Measurements from ENCODE around the gene ALK. TPM values are rescaled to one million over a fixed set of nuclear protein-coding genes. Genes with fewer than 3 reads are reported as not detected.

Gene ALK
- polyA plus RNA-seq, 2 of the 4 experiments (the other 2 are of a cell fraction), result not detected

- no peak overlapping the region for H3K27ac ChIP-seq
- no peaks in the 10 kb centered on the region for H3K9me3 ChIP-seq
- ChIA-PET POLR2A (no interaction called here), CTCF (interaction anchor here (0.6 to 1.9 kb wide), 5 partner anchors 8 to 229 kb away, joined by 3 to 7 read pairs (median 3); no protein-coding TSS in a partner anchor)
- FAIRE-seq (no peak), DNase-seq (ENCODE audit: low read depth in 1 of 2, low spot score in 1 of 2) (no peak), ATAC-seq (no peak)
- no peaks in the 10 kb centered on the region for H3K4me1 ChIP-seq
- H3K4me2 ChIP-seq, result no peak overlapping the region
- no peak overlapping the region for H3K4me3 ChIP-seq
- WGBS (ENCODE audit: missing lambda C conversion rate), result 26% methylated on average over 5 of the region's 5 CpGs
- TF ChIP-seq JUN (IDR thresholded peaks at IDR 0.05) (no peak), BCL3 (IDR thresholded peaks at IDR 0.05) (no peak), HOXB13 (CRISPR knock-in tag; IDR thresholded peaks at IDR 0.05; ENCODE audit: low read depth) (no peak), CBX8 (IDR thresholded peaks at IDR 0.05) (no peak), E2F6 (IDR thresholded peaks at IDR 0.05; ENCODE audit: borderline replicate concordance, low read depth) (no peak), FOSB (CRISPR knock-in tag; IDR thresholded peaks at IDR 0.05) (no peak), EHMT2 (IDR thresholded peaks at IDR 0.05; ENCODE audit: low read depth) (no peak), MAFK (IDR thresholded peaks at IDR 0.05; ENCODE audit: partially characterized antibody) (no peak), JUNB (IDR thresholded peaks at IDR 0.05) (no peak), ZSCAN20 (CRISPR knock-in tag; IDR thresholded peaks at IDR 0.05) (no peak), MAZ (IDR thresholded peaks at IDR 0.05; ENCODE audit: borderline replicate concordance, low read depth, low read length) (no peak), CBX2 (IDR thresholded peaks at IDR 0.05; ENCODE audit: borderline replicate concordance, low read depth) (no peak), TP53 (CRISPR knock-in tag; IDR thresholded peaks at IDR 0.05) (no peak), CHD4 (IDR thresholded peaks at IDR 0.05; ENCODE audit: borderline replicate concordance) (no peak), MAX (IDR thresholded peaks at IDR 0.05) (no peak)
- TF ChIP-seq, protein P1, sequence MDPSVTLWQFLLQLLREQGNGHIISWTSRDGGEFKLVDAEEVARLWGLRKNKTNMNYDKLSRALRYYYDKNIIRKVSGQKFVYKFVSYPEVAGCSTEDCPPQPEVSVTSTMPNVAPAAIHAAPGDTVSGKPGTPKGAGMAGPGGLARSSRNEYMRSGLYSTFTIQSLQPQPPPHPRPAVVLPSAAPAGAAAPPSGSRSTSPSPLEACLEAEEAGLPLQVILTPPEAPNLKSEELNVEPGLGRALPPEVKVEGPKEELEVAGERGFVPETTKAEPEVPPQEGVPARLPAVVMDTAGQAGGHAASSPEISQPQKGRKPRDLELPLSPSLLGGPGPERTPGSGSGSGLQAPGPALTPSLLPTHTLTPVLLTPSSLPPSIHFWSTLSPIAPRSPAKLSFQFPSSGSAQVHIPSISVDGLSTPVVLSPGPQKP (IDR thresholded peaks at IDR 0.05; ENCODE audit: low read depth, low read length), result no peak
Observed at GRCh38 chr2:29587402-29588190, 333.8 kb downstream of the ALK start.

DNA sequence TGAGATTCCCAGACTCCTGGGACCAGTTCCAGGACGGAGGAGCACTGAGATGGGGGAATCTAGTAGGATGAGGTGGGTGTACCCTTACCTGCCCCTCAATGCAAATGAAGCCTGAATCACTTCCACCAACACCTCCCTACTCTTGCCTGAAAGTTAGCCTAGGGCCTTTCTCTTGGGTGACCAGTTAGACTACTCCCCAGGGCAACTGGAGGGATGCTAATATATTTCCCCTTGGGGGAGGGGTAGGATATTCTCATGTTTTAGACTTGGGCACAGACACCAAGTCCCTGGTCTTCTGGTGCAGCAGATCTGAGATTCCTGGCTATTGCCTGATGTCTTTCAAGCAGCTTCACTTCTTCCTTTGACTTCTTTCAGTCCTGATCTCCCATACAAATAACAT, 334.5 kb downstream of the ALK start:
- Histone ChIP-seq H3K27ac (no peak overlapping the region), H3K4me1 (no peaks in the 10 kb centered on the region), H3K4me3 (no peak overlapping the region), H3K9me3 (no peaks in the 10 kb centered on the region), H3K4me2 (no peak overlapping the region)
- WGBS (ENCODE audit: missing lambda C conversion rate), result 27% methylated on average over 1 of the region's 1 CpG
- ATAC-seq (no peak), DNase-seq (ENCODE audit: low read depth in 1 of 2, low spot score in 1 of 2) (no peak), FAIRE-seq (no peak)
- TF ChIP-seq EP300 (IDR thresholded peaks at IDR 0.05) (no peak), ZNF302 (CRISPR knock-in tag; IDR thresholded peaks at IDR 0.05) (no peak), ESRRA (IDR thresholded peaks at IDR 0.05; ENCODE audit: borderline replicate concordance, low read length) (no peak), FOSB (CRISPR knock-in tag; IDR thresholded peaks at IDR 0.05) (no peak), MAZ (IDR thresholded peaks at IDR 0.05; ENCODE audit: borderline replicate concordance, low read depth, low read length) (no peak), HES2 (IDR thresholded peaks at IDR 0.05) (no peak), HEYL (CRISPR knock-in tag; IDR thresholded peaks at IDR 0.05) (no peak), EHMT2 (IDR thresholded peaks at IDR 0.05; ENCODE audit: low read depth) (no peak), JUNB (IDR thresholded peaks at IDR 0.05) (no peak), HOXB5 (CRISPR knock-in tag; IDR thresholded peaks at IDR 0.05) (no peak), POLR2AphosphoS2 (conservative IDR thresholded peaks at IDR 0.05; ENCODE audit: low read length) (no peak)
- TF ChIP-seq, protein P2, sequence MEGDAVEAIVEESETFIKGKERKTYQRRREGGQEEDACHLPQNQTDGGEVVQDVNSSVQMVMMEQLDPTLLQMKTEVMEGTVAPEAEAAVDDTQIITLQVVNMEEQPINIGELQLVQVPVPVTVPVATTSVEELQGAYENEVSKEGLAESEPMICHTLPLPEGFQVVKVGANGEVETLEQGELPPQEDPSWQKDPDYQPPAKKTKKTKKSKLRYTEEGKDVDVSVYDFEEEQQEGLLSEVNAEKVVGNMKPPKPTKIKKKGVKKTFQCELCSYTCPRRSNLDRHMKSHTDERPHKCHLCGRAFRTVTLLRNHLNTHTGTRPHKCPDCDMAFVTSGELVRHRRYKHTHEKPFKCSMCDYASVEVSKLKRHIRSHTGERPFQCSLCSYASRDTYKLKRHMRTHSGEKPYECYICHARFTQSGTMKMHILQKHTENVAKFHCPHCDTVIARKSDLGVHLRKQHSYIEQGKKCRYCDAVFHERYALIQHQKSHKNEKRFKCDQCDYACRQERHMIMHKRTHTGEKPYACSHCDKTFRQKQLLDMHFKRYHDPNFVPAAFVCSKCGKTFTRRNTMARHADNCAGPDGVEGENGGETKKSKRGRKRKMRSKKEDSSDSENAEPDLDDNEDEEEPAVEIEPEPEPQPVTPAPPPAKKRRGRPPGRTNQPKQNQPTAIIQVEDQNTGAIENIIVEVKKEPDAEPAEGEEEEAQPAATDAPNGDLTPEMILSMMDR (IDR thresholded peaks at IDR 0.05), result no peak
- TF ChIP-seq, protein P3, sequence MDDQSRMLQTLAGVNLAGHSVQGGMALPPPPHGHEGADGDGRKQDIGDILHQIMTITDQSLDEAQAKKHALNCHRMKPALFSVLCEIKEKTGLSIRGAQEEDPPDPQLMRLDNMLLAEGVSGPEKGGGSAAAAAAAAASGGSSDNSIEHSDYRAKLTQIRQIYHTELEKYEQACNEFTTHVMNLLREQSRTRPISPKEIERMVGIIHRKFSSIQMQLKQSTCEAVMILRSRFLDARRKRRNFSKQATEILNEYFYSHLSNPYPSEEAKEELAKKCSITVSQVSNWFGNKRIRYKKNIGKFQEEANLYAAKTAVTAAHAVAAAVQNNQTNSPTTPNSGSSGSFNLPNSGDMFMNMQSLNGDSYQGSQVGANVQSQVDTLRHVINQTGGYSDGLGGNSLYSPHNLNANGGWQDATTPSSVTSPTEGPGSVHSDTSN (IDR thresholded peaks at IDR 0.05), result no peak
- POLR2A ChIA-PET, result no interaction called here
- CTCF ChIA-PET, result interaction anchor here (0.6 to 1.9 kb wide), 4 partner anchors 11 to 230 kb away, joined by 3 to 7 read pairs (median 4); no protein-coding TSS in a partner anchor

Data from A549 (cell line).